Stimulated activated CD8-positive, alpha-beta memory T cell treated with anti-CD3 and anti-CD28 coated beads, Interleukin-2, amount 100 ng/mL, for 1 hour (primary cell): ENCODE measurements around the gene SYCE3.

Experiments
- DNase-seq, 2 donors: peaks; one replicate each; pipeline ENCODE4 v3.0.0-alpha.2; 2020; ENCODE audit warnings: low read depth in 2 of 2

Gene SYCE3

DNA sequence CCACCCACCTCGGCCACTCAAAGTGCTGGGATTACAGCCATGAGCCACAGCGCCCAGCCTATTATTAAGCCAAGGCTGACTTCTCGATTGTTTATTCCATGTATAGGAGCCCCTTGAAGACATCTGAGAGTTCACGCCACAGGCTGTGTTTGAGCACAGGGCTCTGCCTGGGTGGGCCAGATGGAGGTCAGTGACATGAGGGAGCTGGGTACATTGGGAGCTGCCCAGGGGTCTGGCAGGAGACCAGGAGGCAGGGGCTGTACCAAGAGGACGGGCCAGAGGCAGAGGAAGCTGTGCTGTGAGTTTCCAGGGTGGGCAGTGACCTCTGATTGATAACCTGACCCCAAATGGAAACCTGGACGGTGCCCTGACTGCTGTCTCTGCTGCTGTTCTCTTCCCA, 60.6 kb downstream of the SYCE3 start:
- no peak for DNase-seq
